ENCODE data around the gene TRABD2B. TPM values are rescaled to one million over a fixed set of nuclear protein-coding genes. Genes with fewer than 3 reads are reported as not detected.

Gene TRABD2B
- total and polyA plus RNA-seq, 8 donors = 0.99 to 5.2 (median 3.3) TPM

DNA sequence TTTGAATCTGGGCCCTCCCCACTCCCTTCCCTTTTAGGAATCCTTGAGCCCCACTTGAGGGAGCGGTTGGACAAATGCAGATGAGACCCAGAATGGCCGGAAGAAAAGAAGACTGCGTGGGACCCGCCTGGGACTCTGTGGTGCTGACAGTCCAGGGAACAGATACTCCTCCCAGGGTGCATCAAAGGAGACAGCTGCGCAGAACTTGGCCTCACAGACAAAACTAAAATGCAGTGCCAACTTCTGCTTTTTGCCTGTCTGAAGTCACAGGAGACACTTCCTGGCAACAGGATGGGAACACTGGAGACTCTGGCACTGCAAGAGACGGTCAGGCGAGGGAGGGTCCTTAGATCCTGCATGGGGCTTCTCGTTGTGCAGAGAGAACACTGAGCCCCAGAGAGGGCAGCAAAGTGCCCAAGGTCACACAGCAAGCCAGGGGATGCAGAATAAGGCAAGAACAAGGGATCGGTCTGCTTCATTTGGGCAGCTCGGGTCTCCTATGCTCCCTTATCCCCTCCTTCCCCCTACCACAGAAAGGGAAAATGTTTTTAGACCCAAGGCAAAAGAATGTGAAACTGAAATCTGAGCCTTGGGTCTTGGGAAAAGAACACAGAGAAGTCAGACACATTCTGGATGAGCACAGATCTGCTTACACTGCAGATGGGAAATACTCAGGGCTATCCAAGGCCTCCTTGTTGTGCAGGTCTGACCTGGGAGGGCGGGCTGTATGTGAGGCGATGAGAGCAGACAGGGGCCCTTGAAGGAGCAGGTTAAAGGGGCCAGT is 182.4 kb downstream of the TRABD2B start:
- Histone ChIP-seq H3K4me3 (no peak overlapping the region), H3K9me3 (no peaks in the 10 kb centered on the region), H3K27ac (no peak overlapping the region), H3K36me3 (no peaks in the 10 kb centered on the region), H3K27me3 (no peaks in the 10 kb centered on the region), H3K4me1 (no peaks in the 10 kb centered on the region)
- ATAC-seq (no peak), DNase-seq (no peak)
- intact Hi-C loops (cut with DNase I) = no loop called here
- no peak for TF ChIP-seq CTCF (IDR thresholded peaks at IDR 0.05)

GRCh38 chr1:47813970-47814369 is 183.2 kb downstream of the TRABD2B start:
- DNase-seq = no peak
- no peak overlapping the region for H3K27ac ChIP-seq
- intact Hi-C loops (cut with DNase I) = no loop called here

DNA sequence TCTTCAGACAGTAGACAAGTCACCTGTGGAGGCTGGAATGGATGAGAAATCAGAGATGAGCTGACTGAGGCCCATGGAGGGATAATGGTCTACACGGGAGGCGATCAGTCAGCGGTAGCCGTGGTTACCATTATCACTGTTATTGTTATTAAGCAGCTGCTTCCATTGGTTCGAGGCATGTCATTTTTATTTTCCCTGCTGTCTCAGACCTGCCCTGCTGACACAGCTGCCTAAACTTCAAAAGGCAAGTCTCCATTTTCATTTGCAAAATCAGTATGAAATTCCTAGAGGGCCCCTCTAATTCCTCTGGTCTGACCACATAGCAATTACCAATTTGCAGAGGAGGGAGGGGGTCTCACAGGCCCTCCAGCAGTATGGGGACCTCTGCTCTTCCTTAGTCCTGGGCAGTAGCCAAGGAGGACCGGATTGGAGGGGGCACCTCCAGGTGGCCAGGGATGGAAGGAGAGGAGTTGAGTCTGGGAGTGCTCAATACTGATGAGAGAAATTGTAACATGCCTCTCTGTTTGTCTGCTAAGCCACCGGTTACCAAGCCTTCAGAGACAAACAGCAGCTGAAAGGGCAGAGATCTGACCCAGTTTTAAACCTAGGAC is 184.2 kb downstream of the TRABD2B start:
- Histone ChIP-seq H3K36me3 (no peaks in the 10 kb centered on the region), H3K9me3 (no peaks in the 10 kb centered on the region), H3K27me3 (no peaks in the 10 kb centered on the region), H3K4me3 (no peak overlapping the region), H3K4me1 (peaks cover 0 to 9% of the 10 kb centered on the region in 2 donors), H3K27ac (no peak overlapping the region)
- DNase-seq = no peak
- intact Hi-C loops (cut with DNase I) = no loop called here
- no peak for TF ChIP-seq CTCF (IDR thresholded peaks at IDR 0.05)
- no peak for ATAC-seq

More at GRCh38 chr1:47813970-47814369, 183.2 kb downstream of the TRABD2B start:
- H3K27me3 ChIP-seq = no peaks in the 10 kb centered on the region
- no peak overlapping the region for H3K4me3 ChIP-seq
- no peaks in the 10 kb centered on the region for H3K36me3 ChIP-seq
- ATAC-seq = no peak
- peaks cover 0 to 6% of the 10 kb centered on the region in 2 donors for H3K4me1 ChIP-seq
- TF ChIP-seq CTCF (IDR thresholded peaks at IDR 0.05) = no peak
- H3K9me3 ChIP-seq = no peaks in the 10 kb centered on the region

DNA sequence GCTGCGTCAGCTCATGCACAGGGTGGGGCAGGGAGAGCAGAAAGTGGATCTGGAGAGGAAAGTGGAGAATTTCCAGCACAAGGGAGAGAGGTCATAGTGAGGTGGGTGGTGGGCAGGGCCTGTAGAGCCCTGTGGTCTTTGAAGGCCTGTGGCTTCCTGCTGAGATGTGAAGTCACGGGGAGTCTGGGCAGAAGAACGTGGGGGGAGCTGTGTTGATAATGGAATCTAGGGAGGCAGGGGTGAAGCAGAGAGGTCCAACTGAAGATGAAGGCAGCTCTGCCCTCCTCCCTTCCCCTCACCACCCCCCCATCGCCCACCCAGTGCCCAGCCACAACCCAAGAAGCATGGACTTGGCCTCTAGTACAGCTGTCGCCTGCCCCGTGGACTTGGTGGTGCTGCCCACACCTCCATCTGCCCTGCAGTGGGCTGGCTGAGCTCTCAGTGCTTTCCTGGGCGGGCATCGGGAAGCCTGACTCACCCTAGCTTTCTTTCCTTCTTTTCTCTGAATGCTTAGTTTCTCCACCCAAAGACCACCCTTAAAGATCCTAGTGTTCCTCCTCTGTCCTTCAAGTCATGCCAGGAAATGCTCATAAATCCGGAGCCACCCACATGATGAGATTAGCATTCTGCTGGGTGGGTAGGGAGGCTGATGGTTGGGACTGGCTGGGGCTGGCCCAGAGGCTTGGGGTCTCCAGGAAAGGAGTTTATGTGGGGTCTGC is 186.1 kb downstream of the TRABD2B start:
- H3K4me1 ChIP-seq = peaks cover 0 to 9% of the 10 kb centered on the region in 2 donors
- TF ChIP-seq CTCF (IDR thresholded peaks at IDR 0.05) = no peak
- H3K27ac ChIP-seq = no peak overlapping the region
- H3K36me3 ChIP-seq = no peaks in the 10 kb centered on the region
- ATAC-seq (no peak), DNase-seq (no peak)
- H3K27me3 ChIP-seq = no peaks in the 10 kb centered on the region
- H3K4me3 ChIP-seq = no peak overlapping the region
- intact Hi-C loops (cut with DNase I) = no loop called here
- no peaks in the 10 kb centered on the region for H3K9me3 ChIP-seq
